DMS 273 (cell line): ENCODE results near the gene BLOC1S3.
A peak's percentile ranks its signal among the peaks of the same experiment; 100 is the strongest.

Source experiments
- DNase-seq: peaks from one replicate; lab custom pipeline; 2025; ENCODE audit not compliant: unreplicated experiment; lab: John Stamatoyannopoulos, UW

BLOC1S3 gene

GRCh38 chr19:45178262-45179071 is at the start of gene BLOC1S3:
BLOC1S3 (plus strand) TSS chr19:45178784; CDS start chr19:45179297, 513 bp downstream.
- peak; percentile 100 for DNase-seq

GRCh38 chr19:45128806-45129205 is 49.8 kb upstream of the BLOC1S3 start:
- no peak for DNase-seq

GRCh38 chr19:45130236-45130635 is 48.3 kb upstream of the BLOC1S3 start:
- DNase-seq: no peak

GRCh38 chr19:45130888-45131615 is 47.5 kb upstream of the BLOC1S3 start:
- peak; percentile 56 for DNase-seq

- DNase-seq: no peak
Measured at GRCh38 chr19:45133661-45134060, 44.9 kb upstream of the BLOC1S3 start.

GRCh38 chr19:45135176-45135885 is 43.3 kb upstream of the BLOC1S3 start:
- no peak for DNase-seq

- no peak for DNase-seq
Measured at GRCh38 chr19:45136507-45137178, 41.9 kb upstream of the BLOC1S3 start.

- no peak for DNase-seq
Measured at GRCh38 chr19:45137179-45137761, 41.3 kb upstream of the BLOC1S3 start.

- no peak for DNase-seq
Measured at GRCh38 chr19:45138303-45138751, 40.3 kb upstream of the BLOC1S3 start.

- no peak for DNase-seq
Measured at GRCh38 chr19:45139286-45140143, 39.1 kb upstream of the BLOC1S3 start.

- DNase-seq: no peak
Measured at GRCh38 chr19:45140144-45140503, 38.5 kb upstream of the BLOC1S3 start.

- DNase-seq: no peak
Measured at GRCh38 chr19:45140533-45140932, 38.1 kb upstream of the BLOC1S3 start.

GRCh38 chr19:45141203-45141900 is 37.2 kb upstream of the BLOC1S3 start:
- DNase-seq: no peak

GRCh38 chr19:45142016-45142725 is 36.4 kb upstream of the BLOC1S3 start:
- DNase-seq: no peak

- DNase-seq: no peak
Measured at GRCh38 chr19:45142726-45143110, 35.9 kb upstream of the BLOC1S3 start.

- no peak for DNase-seq
Measured at GRCh38 chr19:45144431-45145269, 33.9 kb upstream of the BLOC1S3 start.

- no peak for DNase-seq
Measured at GRCh38 chr19:45145270-45146189, 33.1 kb upstream of the BLOC1S3 start.
